ENCODE data around the gene PTPRK. TPM values are rescaled to one million over a fixed set of nuclear protein-coding genes. Genes with fewer than 3 reads are reported as not detected.

Gene PTPRK
- total and polyA plus RNA-seq, 2 experiments from 2014 or later: 26.9 to 56.4 TPM

GRCh38 chr6:128395188-128395587, 125.2 kb downstream of the PTPRK start:
- H3K27ac Mint-ChIP-seq: no peak overlapping the region
- no peak overlapping the region for H3K4me3 Mint-ChIP-seq
- Histone ChIP-seq H4K20me1 (replicated peaks; ENCODE audit: insufficient read depth) (no peaks in the 10 kb centered on the region), H3K27ac (ENCODE audit: low read depth) (no peak overlapping the region), H3F3A (replicated peaks; ENCODE audit: low read depth) (no peaks in the 10 kb centered on the region), H3K27me3 (ENCODE audit: insufficient read depth) (no peaks in the 10 kb centered on the region), H3K4me3 (no peak overlapping the region), H3K4me1 (ENCODE audit: insufficient read depth) (0 out of 2 replicates have a peak, but pooled peaks cover 7% of the 10 kb centered on the region), H3K36me3 (ENCODE audit: insufficient read depth) (no peaks in the 10 kb centered on the region), H3K79me2 (replicated peaks; ENCODE audit: insufficient read depth) (peaks cover 23% of the 10 kb centered on the region), H2AFZ (no peak overlapping the region), H3K4me2 (no peak overlapping the region), H3K9me2 (ENCODE audit: insufficient read depth) (no peaks in the 10 kb centered on the region)
- peaks cover 12% of the 10 kb centered on the region for H3K4me1 Mint-ChIP-seq
- TF ChIP-seq ZNF114 (CRISPR knock-in tag; IDR thresholded peaks at IDR 0.05) (no peak), JUNB (IDR thresholded peaks at IDR 0.05; ENCODE audit: unreplicated experiment) (no peak), ETS1 (IDR thresholded peaks at IDR 0.05) (no peak), NANOG (IDR thresholded peaks at IDR 0.05; ENCODE audit: borderline replicate concordance) (no peak), CREB1 (CRISPR knock-in tag; IDR thresholded peaks at IDR 0.05; ENCODE audit: low read depth) (no peak), STAT1 (IDR thresholded peaks at IDR 0.05; ENCODE audit: unreplicated experiment) (no peak), REST (IDR thresholded peaks at IDR 0.05; ENCODE audit: unreplicated experiment) (no peak), ZNF331 (CRISPR knock-in tag; IDR thresholded peaks at IDR 0.05; ENCODE audit: low read depth) (no peak)
- ATAC-seq (no peak), DNase-seq (ENCODE audit: low spot score) (no peak)
- peaks cover 6% of the 10 kb centered on the region for H3K36me3 Mint-ChIP-seq (ENCODE audit: low read depth)
- no peaks in the 10 kb centered on the region for H3K9me3 Mint-ChIP-seq
- peaks cover 2% of the 10 kb centered on the region for H3K27me3 Mint-ChIP-seq (ENCODE audit: insufficient read depth, low read depth, poor library complexity)

GRCh38 chr6:128394167-128394566, 126.2 kb downstream of the PTPRK start:
- DNase-seq (ENCODE audit: low spot score) (no peak), ATAC-seq (no peak)
- H3K4me3 ChIP-seq: no peak overlapping the region
- no peak overlapping the region for H3K27ac Mint-ChIP-seq
- H3K9me2 ChIP-seq (ENCODE audit: insufficient read depth): no peaks in the 10 kb centered on the region
- H3K9me3 Mint-ChIP-seq: no peaks in the 10 kb centered on the region
- no peaks in the 10 kb centered on the region for H3K36me3 ChIP-seq (ENCODE audit: insufficient read depth)
- no peak overlapping the region for H3K4me3 Mint-ChIP-seq
- H3K27ac ChIP-seq (ENCODE audit: low read depth): no peak overlapping the region
- H3K4me1 Mint-ChIP-seq: peaks cover 5% of the 10 kb centered on the region; the same call in 2 of the 3 replicates
- no peak overlapping the region for H2AFZ ChIP-seq
- H4K20me1 ChIP-seq (replicated peaks; ENCODE audit: insufficient read depth): no peaks in the 10 kb centered on the region
- H3K27me3 Mint-ChIP-seq (ENCODE audit: insufficient read depth, low read depth, poor library complexity): peaks cover 2% of the 10 kb centered on the region
- peaks cover 6% of the 10 kb centered on the region for H3K36me3 Mint-ChIP-seq (ENCODE audit: low read depth)
- H3K79me2 ChIP-seq (replicated peaks; ENCODE audit: insufficient read depth): peaks cover 13% of the 10 kb centered on the region
- no peak overlapping the region for H3K4me2 ChIP-seq
- no peaks in the 10 kb centered on the region for H3K27me3 ChIP-seq (ENCODE audit: insufficient read depth)
- no peaks in the 10 kb centered on the region for H3F3A ChIP-seq (replicated peaks; ENCODE audit: low read depth)
- H3K4me1 ChIP-seq (ENCODE audit: insufficient read depth): no peaks in the 10 kb centered on the region
- no peak for TF ChIP-seq CTCF (conservative IDR thresholded peaks at IDR 0.05; ENCODE audit: low read depth in 2 of 2)
- no peak for TF ChIP-seq JUNB (IDR thresholded peaks at IDR 0.05; ENCODE audit: unreplicated experiment)
- TF ChIP-seq EZH2phosphoT487 (IDR thresholded peaks at IDR 0.05; ENCODE audit: unreplicated experiment): no peak
- no peak for TF ChIP-seq STAT1 (IDR thresholded peaks at IDR 0.05; ENCODE audit: unreplicated experiment)
